Ovary (tissue), 3 donors: ENCODE results near the gene LIMK2.

Experiments
- CTCF ChIP-seq, 3 donors: fragments of 450-650 bp in 2 of 3; fragments of 200-600 bp in 1 of 3; IDR thresholded peaks; one replicate each; pipeline versions ENCODE4 v1.5.1 to v1.8.0; 2016 to 2022; ENCODE audit warnings: antibody characterized with exemption in 3 of 3, mild to moderate bottlenecking in 1 of 3
- EP300 ChIP-seq: sonication (generic); formaldehyde crosslinking; IDR thresholded peaks from one replicate; pipeline ENCODE4 v1.6.1; 2017; ENCODE audit warnings: antibody characterized with exemption
- POLR2A ChIP-seq: fragments of 450-650 bp; IDR thresholded peaks from one replicate; pipeline ENCODE4 v1.6.1; 2017; ENCODE audit warnings: antibody characterized with exemption, mild to moderate bottlenecking, moderate library complexity
- donor health status: DM: no; HTN: no; CAD: no.

- TF ChIP-seq CTCF (IDR thresholded peaks at IDR 0.05), result no peak
- TF ChIP-seq POLR2A, result no peak
- no peak for TF ChIP-seq EP300
Observed at GRCh38 chr22:31246687-31247086, 34.6 kb downstream of the LIMK2 start.
